Natural killer cell (primary cell): Measurements from ENCODE around the gene LSM6. TPM values are rescaled to one million over a fixed set of nuclear protein-coding genes. Genes with fewer than 3 reads are reported as not detected.

ENCODE experiments used
- ATAC-seq, 3 donors: fragments of 150-1000 bp in 2 of 3; fragments of 200-7000 bp in 1 of 3; cut with Tn5 transposase; 1 replicate in 1 of 3; 2 replicates in 2 of 3; pipeline ENCODE4 v1.10.0; 2021; ENCODE audit warnings: mild to moderate bottlenecking in 2 of 3, moderate library complexity in 2 of 3
- DNase-seq, 2 donors: peaks; one replicate each; pipeline versions ENCODE4 v3.0.0 to v3.0.0-alpha.2; 2013 to 2021; ENCODE audit warnings: mixed read lengths in 1 of 2
- H3K27ac ChIP-seq: one replicate; pipeline ENCODE4 v1.5.1; 2013; ENCODE audit warnings: mild to moderate bottlenecking, low read length
- H3K27me3 ChIP-seq: one replicate; pipeline ENCODE4 v1.6.1; 2013; ENCODE audit warnings: low read length; ENCODE audit not compliant: control insufficient read depth, insufficient read depth
- H3K36me3 ChIP-seq: one replicate; pipeline ENCODE4 v1.6.1; 2013; ENCODE audit warnings: low read length; ENCODE audit not compliant: control insufficient read depth, insufficient read depth
- H3K4me1 ChIP-seq: one replicate; pipeline ENCODE4 v1.6.1; 2013; ENCODE audit warnings: low read length; ENCODE audit not compliant: control insufficient read depth, insufficient read depth
- H3K4me3 ChIP-seq: one replicate; pipeline ENCODE4 v1.5.1; 2013; ENCODE audit warnings: low read length
- H3K9me3 ChIP-seq: one replicate; pipeline ENCODE4 v1.6.1; 2013; ENCODE audit warnings: low read length; ENCODE audit not compliant: control insufficient read depth, insufficient read depth
- H3K27ac Mint-ChIP-seq, 2 donors: one replicate each; pipeline ENCODE4 v1.8.0; 2022; ENCODE audit warnings: mild to moderate bottlenecking in 2 of 2, mixed read lengths in 2 of 2, moderate library complexity in 1 of 2
- H3K27me3 Mint-ChIP-seq, 2 donors: one replicate each; pipeline ENCODE4 v1.8.0; 2022; ENCODE audit warnings: low read depth in 2 of 2, mixed read lengths in 2 of 2
- H3K36me3 Mint-ChIP-seq: one replicate; pipeline ENCODE4 v1.8.0; 2022; ENCODE audit warnings: mixed read lengths
- H3K4me1 Mint-ChIP-seq, 2 donors: one replicate each; pipeline ENCODE4 v1.8.0; 2022; ENCODE audit warnings: mixed read lengths in 2 of 2
- H3K4me3 Mint-ChIP-seq: one replicate; pipeline ENCODE4 v1.8.0; 2022; ENCODE audit warnings: mild to moderate bottlenecking, moderate library complexity, mixed read lengths
- H3K9me3 Mint-ChIP-seq, 2 donors: one replicate each; pipeline ENCODE4 v1.8.0; 2022; ENCODE audit warnings: mixed read lengths in 2 of 2
- WGBS: methylation state at CpG from one replicate; pipeline ENCODE4 v1.1.7; 2013; ENCODE audit warnings: missing lambda C conversion rate; ENCODE audit not compliant: insufficient coverage; 5-methylcytosine and 5-hydroxymethylcytosine counted together
- intact Hi-C: fragments of 100-400 bp; cut with micrococcal nuclease; formaldehyde crosslinking; loops from one replicate; pipeline ENCODE4 v1.14.2; 2022
- total RNA-seq, 4 donors: library from RNA; stranded (reverse); fragments of 120-200 nt in 1 of 4; gene quantifications; one replicate each; pipeline versions ENCODE4 v1.2.3 to v1.2.4, GENCODE V29; 2013 to 2022
- TF ChIP-seq, protein P1 (sequence below): fragments of 200-600 bp; IDR thresholded peaks from one replicate; pipeline ENCODE4 v1.8.0; 2022; ENCODE audit warnings: antibody characterized with exemption

The LSM6 gene
- total RNA-seq, 3 donors from 2014 or later (not counting 1 experiment from before 2014, with no cell fraction given) = 23.8 to 27.5 (median 23.8) TPM

DNA sequence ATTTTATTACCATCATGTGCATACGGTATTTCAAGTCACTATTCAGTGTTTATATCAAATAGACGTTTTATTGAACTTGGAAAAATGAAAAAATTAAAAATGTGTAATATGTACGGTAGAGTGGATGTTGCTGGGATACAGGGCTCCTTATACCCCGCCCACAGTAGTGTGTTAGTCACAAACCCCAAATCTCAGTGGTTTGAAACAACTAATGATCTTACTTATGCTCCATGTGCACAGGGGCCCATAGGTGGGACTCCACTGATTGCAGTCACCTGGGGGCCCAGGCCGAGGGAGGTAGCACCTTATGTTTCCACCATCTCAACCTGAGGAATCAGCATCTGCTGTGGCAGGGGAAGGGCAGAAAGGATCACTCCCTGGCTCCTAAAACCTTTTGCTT is 18.1 kb downstream of the LSM6 start:
- WGBS = 100% methylated on average over 4 of the region's 5 CpGs
- Histone ChIP-seq H3K4me3 (no peak overlapping the region), H3K36me3 (peaks cover 24% of the 10 kb centered on the region), H3K27ac (no peak overlapping the region), H3K27me3 (no peaks in the 10 kb centered on the region), H3K9me3 (no peaks in the 10 kb centered on the region), H3K4me1 (no peaks in the 10 kb centered on the region)
- H3K36me3 Mint-ChIP-seq = peaks cover 15% of the 10 kb centered on the region
- ATAC-seq (no peak), DNase-seq (no peak)
- TF ChIP-seq, protein P1, sequence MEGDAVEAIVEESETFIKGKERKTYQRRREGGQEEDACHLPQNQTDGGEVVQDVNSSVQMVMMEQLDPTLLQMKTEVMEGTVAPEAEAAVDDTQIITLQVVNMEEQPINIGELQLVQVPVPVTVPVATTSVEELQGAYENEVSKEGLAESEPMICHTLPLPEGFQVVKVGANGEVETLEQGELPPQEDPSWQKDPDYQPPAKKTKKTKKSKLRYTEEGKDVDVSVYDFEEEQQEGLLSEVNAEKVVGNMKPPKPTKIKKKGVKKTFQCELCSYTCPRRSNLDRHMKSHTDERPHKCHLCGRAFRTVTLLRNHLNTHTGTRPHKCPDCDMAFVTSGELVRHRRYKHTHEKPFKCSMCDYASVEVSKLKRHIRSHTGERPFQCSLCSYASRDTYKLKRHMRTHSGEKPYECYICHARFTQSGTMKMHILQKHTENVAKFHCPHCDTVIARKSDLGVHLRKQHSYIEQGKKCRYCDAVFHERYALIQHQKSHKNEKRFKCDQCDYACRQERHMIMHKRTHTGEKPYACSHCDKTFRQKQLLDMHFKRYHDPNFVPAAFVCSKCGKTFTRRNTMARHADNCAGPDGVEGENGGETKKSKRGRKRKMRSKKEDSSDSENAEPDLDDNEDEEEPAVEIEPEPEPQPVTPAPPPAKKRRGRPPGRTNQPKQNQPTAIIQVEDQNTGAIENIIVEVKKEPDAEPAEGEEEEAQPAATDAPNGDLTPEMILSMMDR = no peak
- no peak overlapping the region for H3K4me3 Mint-ChIP-seq
- no peaks in the 10 kb centered on the region for H3K4me1 Mint-ChIP-seq
- intact Hi-C loops = no loop called here
- no peaks in the 10 kb centered on the region for H3K27me3 Mint-ChIP-seq
- H3K27ac Mint-ChIP-seq = no peak overlapping the region
- no peaks in the 10 kb centered on the region for H3K9me3 Mint-ChIP-seq

DNA sequence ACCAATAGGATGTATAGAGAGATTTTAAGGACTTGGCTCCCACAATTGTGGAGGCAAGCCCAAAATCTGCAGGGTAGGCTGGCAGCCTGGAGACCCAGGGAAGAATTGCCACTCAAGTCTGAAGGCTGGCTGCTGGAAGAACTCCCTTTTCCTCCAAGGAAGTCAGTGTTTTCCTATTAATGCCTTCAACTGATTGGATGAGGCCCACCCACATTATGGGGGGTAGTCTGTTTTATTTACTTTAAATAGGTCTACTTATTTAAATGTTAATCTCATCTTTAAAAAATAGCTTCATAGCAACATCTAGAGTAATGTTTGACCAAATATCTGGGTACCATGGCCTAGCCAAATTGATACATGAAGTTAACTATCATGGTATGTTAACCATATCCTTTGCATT is 18.7 kb downstream of the LSM6 start:
- H3K4me3 ChIP-seq = no peak overlapping the region
- intact Hi-C loops = no loop called here
- H3K4me3 Mint-ChIP-seq = no peak overlapping the region
- no peaks in the 10 kb centered on the region for H3K9me3 ChIP-seq
- H3K27ac Mint-ChIP-seq = no peak overlapping the region
- H3K4me1 Mint-ChIP-seq = no peaks in the 10 kb centered on the region
- no peaks in the 10 kb centered on the region for H3K27me3 ChIP-seq
- no peaks in the 10 kb centered on the region for H3K9me3 Mint-ChIP-seq
- no peaks in the 10 kb centered on the region for H3K4me1 ChIP-seq
- H3K36me3 Mint-ChIP-seq = peaks cover 15% of the 10 kb centered on the region
- H3K36me3 ChIP-seq = peaks cover 20% of the 10 kb centered on the region
- H3K27me3 Mint-ChIP-seq = no peaks in the 10 kb centered on the region
- no peak overlapping the region for H3K27ac ChIP-seq
- TF ChIP-seq, protein P1 = no peak
- ATAC-seq (no peak), DNase-seq (no peak)

DNA sequence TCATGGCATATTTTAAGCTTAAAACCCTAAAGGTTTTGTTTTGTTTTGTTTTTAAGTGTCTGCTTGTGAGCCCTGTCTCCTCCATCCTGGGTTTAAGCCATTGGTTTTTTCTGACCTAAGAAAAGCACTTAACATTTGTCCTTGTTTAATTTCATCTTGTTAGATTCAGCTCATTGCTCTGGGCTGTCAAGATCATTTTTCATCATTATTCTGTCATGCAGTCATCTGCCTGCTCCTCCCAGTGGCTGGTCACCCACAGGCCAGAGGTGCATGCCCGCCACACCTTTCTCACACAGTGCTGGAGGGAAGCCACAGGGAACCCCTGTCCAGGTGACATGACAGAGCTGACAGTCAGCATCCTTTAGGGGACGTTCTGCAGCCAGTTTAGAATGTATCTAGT is 27.1 kb downstream of the LSM6 start:
- peaks cover 0 to 2% of the 10 kb centered on the region in 2 donors for H3K9me3 Mint-ChIP-seq
- WGBS = 90% methylated on average over 2 of the region's 2 CpGs
- H3K4me3 Mint-ChIP-seq = no peak overlapping the region
- Histone ChIP-seq H3K36me3 (no peaks in the 10 kb centered on the region), H3K27ac (no peak overlapping the region), H3K4me1 (no peaks in the 10 kb centered on the region), H3K9me3 (no peaks in the 10 kb centered on the region), H3K4me3 (no peak overlapping the region), H3K27me3 (no peaks in the 10 kb centered on the region)
- TF ChIP-seq, protein P1 = no peak
- H3K27me3 Mint-ChIP-seq = peaks cover 3 to 9% of the 10 kb centered on the region in 2 donors
- intact Hi-C loops = no loop called here
- ATAC-seq = no peak
- no peaks in the 10 kb centered on the region for H3K4me1 Mint-ChIP-seq
- H3K36me3 Mint-ChIP-seq = no peaks in the 10 kb centered on the region
- no peak for DNase-seq
- no peak overlapping the region for H3K27ac Mint-ChIP-seq

DNA sequence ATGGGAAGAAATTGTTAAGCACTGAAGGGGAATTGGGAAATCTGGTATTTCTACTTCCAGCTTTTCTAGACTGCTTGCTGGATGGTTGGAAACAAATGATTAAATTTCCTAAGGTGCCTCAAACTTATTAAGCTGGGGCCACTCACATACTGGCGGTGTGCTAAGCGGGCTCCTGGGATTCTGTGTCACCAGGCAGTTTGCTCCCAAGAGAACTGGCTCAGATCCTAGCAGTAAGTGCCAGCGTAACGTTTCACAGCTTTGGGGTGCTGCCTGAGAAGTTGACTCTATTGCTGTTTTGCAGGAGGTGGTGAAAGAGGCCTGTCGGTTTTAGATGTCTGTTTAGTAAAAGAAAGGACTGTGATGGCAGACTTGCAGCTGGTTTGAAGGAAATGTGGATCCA is 31.9 kb downstream of the LSM6 start:
- Mint-ChIP-seq H3K4me1 (no peaks in the 10 kb centered on the region), H3K9me3 (peaks cover 0 to 2% of the 10 kb centered on the region in 2 donors), H3K36me3 (no peaks in the 10 kb centered on the region), H3K27ac (no peak overlapping the region), H3K27me3 (peaks cover 6 to 26% of the 10 kb centered on the region in 2 donors), H3K4me3 (no peak overlapping the region)
- no peak for ATAC-seq
- Histone ChIP-seq H3K27me3 (no peaks in the 10 kb centered on the region), H3K4me3 (no peak overlapping the region), H3K4me1 (no peaks in the 10 kb centered on the region), H3K36me3 (no peaks in the 10 kb centered on the region), H3K27ac (no peak overlapping the region), H3K9me3 (no peaks in the 10 kb centered on the region)
- intact Hi-C loops = no loop called here
- WGBS = 88% methylated on average over 5 of the region's 5 CpGs
- no peak for DNase-seq
- TF ChIP-seq, protein P1 = no peak
